GM12878 (cell line): ENCODE results near the gene ZNF785. TPM values are rescaled to one million over a fixed set of nuclear protein-coding genes. Genes with fewer than 3 reads are reported as not detected.

Source experiments
- ATAC-seq: fragments of 200-7000 bp; cut with Tn5 transposase; 3 replicates; pipeline ENCODE4 v1.9.1; 2020; ENCODE audit warnings: mild to moderate bottlenecking, moderate library complexity
- BruUV-seq: library from RNA; stranded (reverse); fragments of 400-500 nt; replicated peaks from 2 replicates; lab custom pipeline; 2021; lab: Mats Ljungman, UMichigan
- CTCF ChIA-PET: fragments of 300-600 bp; sonication (Branson Sonifier 250); formaldehyde crosslinking; extraction: SDS; loops from one replicate; lab custom pipeline; 2021; ENCODE audit warnings: inconsistent platforms; lab: Yijun Ruan, JAX
- POLR2A ChIA-PET: fragments of 350-600 bp; formaldehyde crosslinking; extraction: SDS; loops from one replicate; lab custom pipeline; 2021; ENCODE audit warnings: inconsistent platforms; lab: Charles Lee
- RAD21 ChIA-PET: fragments of 300-600 bp; sonication (Branson Sonifier 250); formaldehyde crosslinking; loops from one replicate; lab custom pipeline; 2023; ENCODE audit warnings: antibody characterized with exemption; ENCODE audit not compliant: unreplicated experiment; lab: Charles Lee
- SMC1A ChIA-PET: fragments of 300-600 bp; sonication (Branson Sonifier 250); formaldehyde crosslinking; loops from one replicate; lab custom pipeline; 2023; ENCODE audit not compliant: unreplicated experiment, uncharacterized antibody; lab: Charles Lee
- DNase-seq: peaks from one replicate; pipeline ENCODE4 v3.0.0-alpha.2; 2011; ENCODE audit warnings: low read depth, low spot score
- FAIRE-seq: peaks from 3 replicates; lab custom pipeline; 2011; peaks lifted over from hg19 to GRCh38; lab: Jason Lieb, UNC
- H2AFZ ChIP-seq: 2 replicates; pipeline ENCODE4 v1.6.0; 2011; ENCODE audit warnings: low read depth, low read length, control low read depth; ENCODE audit not compliant: control insufficient read depth
- H3K27ac ChIP-seq: 2 replicates; pipeline ENCODE4 v1.5.1; 2011; ENCODE audit warnings: control low read depth; ENCODE audit not compliant: control insufficient read depth, insufficient read depth
- H3K27me3 ChIP-seq, 2 experiments: replicated peaks in 1 of 2; 2 replicates each; pipeline versions ENCODE4 v1.6.0 to v1.6.1; 2011; ENCODE audit warnings: low read length in 1 of 2; ENCODE audit not compliant: control insufficient read depth in 2 of 2, insufficient read depth in 2 of 2
- H3K36me3 ChIP-seq, 2 experiments: 2 replicates each; pipeline ENCODE4 v1.5.1; 2011; ENCODE audit warnings: low read length in 1 of 2; ENCODE audit not compliant: control insufficient read depth in 2 of 2, insufficient read depth in 2 of 2
- H3K4me1 ChIP-seq: 2 replicates; pipeline ENCODE4 v1.6.1; 2011; ENCODE audit warnings: mild to moderate bottlenecking, low read length, moderate library complexity, mixed read lengths; ENCODE audit not compliant: control insufficient read depth, insufficient read depth
- H3K4me2 ChIP-seq: 2 replicates; pipeline ENCODE4 v1.6.0; 2011; ENCODE audit warnings: control low read depth; ENCODE audit not compliant: control insufficient read depth, insufficient read depth
- H3K4me3 ChIP-seq: fragments of 200-600 bp; sonication (generic); 2 replicates; pipeline ENCODE4 v1.5.1; 2016
- H3K79me2 ChIP-seq: 2 replicates; pipeline ENCODE4 v1.6.0; 2011; ENCODE audit warnings: low read length; ENCODE audit not compliant: control insufficient read depth, insufficient read depth
- H3K9ac ChIP-seq: 2 replicates; pipeline ENCODE4 v1.8.0; 2011; ENCODE audit warnings: low read length, control low read depth, mixed read lengths; ENCODE audit not compliant: control insufficient read depth, insufficient read depth
- H3K9me3 ChIP-seq: replicated peaks from 3 replicates; pipeline ENCODE4 v1.5.1; 2011; ENCODE audit warnings: mild to moderate bottlenecking, low read length; ENCODE audit not compliant: control insufficient read depth, insufficient read depth
- H4K20me1 ChIP-seq: 2 replicates; pipeline ENCODE4 v1.6.0; 2011; ENCODE audit not compliant: control insufficient read depth, insufficient read depth
- BRCA1 ChIP-seq: IDR thresholded peaks from 2 replicates; pipeline ENCODE4 v1.6.1; 2011; ENCODE audit warnings: low read depth, low read length, improper control_type of control experiment
- CBFB ChIP-seq: IDR thresholded peaks from 2 replicates; pipeline ENCODE4 v1.6.1; 2016; ENCODE audit warnings: antibody characterized with exemption, low read depth
- CEBPB ChIP-seq, 2 experiments: fragments of 150-350 bp in 1 of 2; IDR thresholded peaks; 2 replicates each; pipeline ENCODE4 v1.6.1; 2012 to 2014; ENCODE audit warnings: low read depth in 2 of 2, low read length in 2 of 2, borderline replicate concordance in 1 of 2, inconsistent platforms in 1 of 2
- CTCF ChIP-seq, 3 experiments: IDR thresholded peaks in 2 of 3; conservative IDR thresholded peaks in 1 of 3; 2 replicates each; pipeline ENCODE4 v1.5.1; 2011; ENCODE audit warnings: low read depth in 3 of 3, low read length in 3 of 3, mild to moderate bottlenecking in 3 of 3, control low read depth in 2 of 3, moderate library complexity in 2 of 3, inconsistent platforms in 1 of 3, mixed read lengths in 1 of 3; ENCODE audit not compliant: control insufficient read depth in 2 of 3, insufficient read depth in 1 of 3; ENCODE audit errors: extremely low read depth in 1 of 3
- EP300 ChIP-seq, 2 experiments: fragments of 150-350 bp in 1 of 2; IDR thresholded peaks; 2 replicates each; pipeline ENCODE4 v1.6.1; 2011 to 2012; ENCODE audit warnings: low read depth in 2 of 2, low read length in 2 of 2, borderline replicate concordance in 1 of 2, improper control_type of control experiment in 1 of 2, inconsistent platforms in 1 of 2; ENCODE audit not compliant: control insufficient read depth in 1 of 2
- EZH2 ChIP-seq: IDR thresholded peaks from 2 replicates; pipeline ENCODE4 v1.6.1; 2012; ENCODE audit warnings: low read depth, mild to moderate bottlenecking, control low read depth, inconsistent platforms, low read length, borderline replicate concordance; ENCODE audit not compliant: control insufficient read depth
- GABPA ChIP-seq: IDR thresholded peaks from 2 replicates; pipeline ENCODE4 v1.6.1; 2014; ENCODE audit warnings: antibody characterized with exemption, low read depth, mild to moderate bottlenecking, inconsistent platforms
- IRF5 ChIP-seq: fragments of 450-650 bp; IDR thresholded peaks from 2 replicates; pipeline ENCODE4 v1.6.1; 2017; ENCODE audit warnings: borderline replicate concordance
- NKRF ChIP-seq: fragments of 450-650 bp; conservative IDR thresholded peaks from 2 replicates; pipeline ENCODE4 v1.6.1; 2017; ENCODE audit warnings: mild to moderate bottlenecking, moderate library complexity
- NR2C1 ChIP-seq: fragments of 450-650 bp; IDR thresholded peaks from 2 replicates; pipeline ENCODE4 v1.6.1; 2017; ENCODE audit warnings: antibody characterized with exemption, mild to moderate bottlenecking, moderate library complexity
- RAD51 ChIP-seq: fragments of 450-650 bp; IDR thresholded peaks from 2 replicates; pipeline ENCODE4 v1.6.1; 2016; ENCODE audit warnings: moderate library complexity, mild to moderate bottlenecking, inconsistent platforms
- RUNX3 ChIP-seq: IDR thresholded peaks from 2 replicates; pipeline ENCODE4 v1.6.1; 2012; ENCODE audit warnings: low read length, inconsistent platforms
- SREBF1 ChIP-seq: IDR thresholded peaks from 2 replicates; pipeline ENCODE4 v1.6.1; 2012; ENCODE audit warnings: mild to moderate bottlenecking, low read length
- SREBF2 ChIP-seq: IDR thresholded peaks from 2 replicates; pipeline ENCODE4 v1.6.1; 2012; ENCODE audit warnings: mild to moderate bottlenecking, low read length
- ZNF592 ChIP-seq: fragments of 450-650 bp; IDR thresholded peaks from 2 replicates; pipeline ENCODE4 v1.6.1; 2017; ENCODE audit warnings: mild to moderate bottlenecking, moderate library complexity
- WGBS: methylation state at CpG from one replicate; pipeline ENCODE4 v1.1.6; 2016; ENCODE audit warnings: low lambda C conversion rate; ENCODE audit not compliant: insufficient replicate concordance, insufficient coverage; ENCODE audit errors: missing lambda C conversion rate; 5-methylcytosine and 5-hydroxymethylcytosine counted together
- in situ Hi-C: fragments of 300-500 bp; cut with MboI; formaldehyde crosslinking; loops from 9 replicates; pipeline ENCODE4 v1.14.3; 2018; ENCODE audit warnings: mixed read lengths
- intact Hi-C: fragments of 100-400 bp; cut with micrococcal nuclease; formaldehyde crosslinking; loops from one replicate; pipeline ENCODE4 v1.14.2; 2022; ENCODE audit not compliant: unreplicated experiment
- polyA plus RNA-seq, 11 experiments: library from polyadenylated mRNA; depleted of rRNA in 4 of 11; unstranded in 6 of 11; stranded (reverse) in 5 of 11; fragments of >200 nt; fragmentation: Nextera tagmentation in 4 of 11; fragmentation: Illumina TruSeq in 1 of 11; extraction: Ambion mirVana in 4 of 11; extraction: Trizol in 1 of 11; gene quantifications; 1 replicate in 1 of 11; 2 replicates in 10 of 11; pipeline versions ENCODE4 v1.2.1 to v1.2.3, GENCODE V29; 2011 to 2016; ENCODE audit warnings: inconsistent platforms in 2 of 11, missing spikeins in 2 of 11, low read depth in 1 of 11
- total RNA-seq, 4 experiments: library from RNA; depleted of rRNA in 3 of 4; stranded (reverse); fragments of >200 nt in 3 of 4; fragmentation: Illumina TruSeq in 1 of 4; extraction: Trizol in 1 of 4; gene quantifications; 2 replicates each; pipeline versions ENCODE4 v1.2.1 to v1.2.3, GENCODE V29; 2013 to 2021

Gene ZNF785
- total and polyA plus RNA-seq, 10 of the 15 experiments (the other 5 are each of a cell fraction or from before 2014, with no cell fraction given) = 0.87 to 11.5 (median 7.5) TPM

- FAIRE-seq (no peak), ATAC-seq (no peak), DNase-seq (no peak)
- no peaks in the 10 kb centered on the region; the same call in 2 of the 3 replicates for H3K9me3 ChIP-seq
- H3K27me3 ChIP-seq = no peaks in the 10 kb centered on the region
- H3K4me2 ChIP-seq = no peak overlapping the region
- no peak overlapping the region for H3K9ac ChIP-seq
- no peaks in the 10 kb centered on the region for H3K4me1 ChIP-seq
- SMC1A ChIA-PET = interaction anchor here (1.7 kb wide), 1 partner anchor 14 kb away, joined by 4 read pairs; no protein-coding TSS in a partner anchor
- no TSS peak for BruUV-seq
- RAD21 ChIA-PET = no interaction called here
- no peak overlapping the region for H2AFZ ChIP-seq
- CTCF ChIA-PET = interaction anchor here (1.7 to 5.7 kb wide), 3 partner anchors 10 to 24 kb away, joined by 4 to 24 read pairs (median 4); no protein-coding TSS in a partner anchor
- POLR2A ChIA-PET = interaction anchor here (0.6 to 1.1 kb wide), 2 partner anchors 8 to 334 kb away, joined by 3 to 4 read pairs; no protein-coding TSS in a partner anchor
- no peak overlapping the region for H3K4me3 ChIP-seq
- H4K20me1 ChIP-seq = no peaks in the 10 kb centered on the region
- 29% methylated on average over 5 of the region's 5 CpGs for WGBS
- in situ Hi-C loops = no loop called here
- H3K27ac ChIP-seq = no peak overlapping the region
- no peaks in the 10 kb centered on the region for H3K36me3 ChIP-seq
- intact Hi-C loops = no loop called here
- H3K79me2 ChIP-seq = no peaks in the 10 kb centered on the region
- TF ChIP-seq BRCA1 = no peak
- TF ChIP-seq CBFB = no peak
- TF ChIP-seq NKRF = no peak
- no peak for TF ChIP-seq NR2C1
- no peak for TF ChIP-seq RUNX3
- no peak for TF ChIP-seq CTCF (IDR thresholded peaks at IDR 0.05 in 2 of 3, conservative IDR thresholded peaks at IDR 0.05 in 1 of 3; ENCODE audit: control insufficient read depth in 2 of 3, extremely low read depth in 1 of 3, insufficient read depth in 1 of 3, low read depth in 3 of 3, low read length in 3 of 3)
- no peak for TF ChIP-seq IRF5
- TF ChIP-seq EP300 (IDR thresholded peaks at IDR 0.05; ENCODE audit: borderline replicate concordance in 1 of 2, control insufficient read depth in 1 of 2, low read depth in 2 of 2, low read length in 2 of 2) = no peak
- no peak for TF ChIP-seq RAD51
- TF ChIP-seq SREBF2 = no peak
- no peak for TF ChIP-seq ZNF592
- TF ChIP-seq SREBF1 = no peak
- TF ChIP-seq CEBPB (IDR thresholded peaks at IDR 0.05; ENCODE audit: borderline replicate concordance in 1 of 2, low read depth in 2 of 2, low read length in 2 of 2) = no peak
- TF ChIP-seq GABPA = no peak
- TF ChIP-seq EZH2 = no peak
These were observed 36.3 kb upstream of the ZNF785 start for GRCh38 chr16:30621765-30622164.
